ENCODE results near the gene PTPRE.

The PTPRE gene

GRCh38 chr10:127951861-127952574 lies 45.1 kb downstream of the PTPRE start:
- no peak for ATAC-seq
- no peak for TF ChIP-seq CSRNP3 (CRISPR knock-in tag; IDR thresholded peaks at IDR 0.05)
- no peak for TF ChIP-seq PPARA (CRISPR knock-in tag; IDR thresholded peaks at IDR 0.05; ENCODE audit: borderline replicate concordance)
- TF ChIP-seq BACH2 (CRISPR knock-in tag; IDR thresholded peaks at IDR 0.05; ENCODE audit: borderline replicate concordance), result no peak
- no peak for TF ChIP-seq PATZ1 (CRISPR knock-in tag; IDR thresholded peaks at IDR 0.05; ENCODE audit: borderline replicate concordance)
- no peak for TF ChIP-seq ZC3H10 (CRISPR knock-in tag; IDR thresholded peaks at IDR 0.05)
- no peak for TF ChIP-seq CREB5 (CRISPR knock-in tag; IDR thresholded peaks at IDR 0.05; ENCODE audit: low read depth)
- TF ChIP-seq TOX (CRISPR knock-in tag; IDR thresholded peaks at IDR 0.05; ENCODE audit: borderline replicate concordance), result no peak
- no peak for TF ChIP-seq OSR1 (CRISPR knock-in tag; IDR thresholded peaks at IDR 0.05)
- TF ChIP-seq GLIS3 (CRISPR knock-in tag; IDR thresholded peaks at IDR 0.05), result no peak
- TF ChIP-seq ZNF70 (CRISPR knock-in tag; IDR thresholded peaks at IDR 0.05), result no peak
- TF ChIP-seq ISL1 (CRISPR knock-in tag; IDR thresholded peaks at IDR 0.05), result no peak
- TF ChIP-seq SNAI2 (CRISPR knock-in tag; IDR thresholded peaks at IDR 0.05), result no peak
- TF ChIP-seq POU6F1 (CRISPR knock-in tag; IDR thresholded peaks at IDR 0.05; ENCODE audit: borderline replicate concordance, low read depth), result no peak
- TF ChIP-seq ZFP30 (CRISPR knock-in tag; IDR thresholded peaks at IDR 0.05), result no peak
- no peak for TF ChIP-seq ZFP3 (CRISPR knock-in tag; IDR thresholded peaks at IDR 0.05)
- no peak for TF ChIP-seq CSDC2 (CRISPR knock-in tag; IDR thresholded peaks at IDR 0.05)

- no peak for TF ChIP-seq GLIS3 (CRISPR knock-in tag; IDR thresholded peaks at IDR 0.05)
- TF ChIP-seq OSR1 (CRISPR knock-in tag; IDR thresholded peaks at IDR 0.05), result no peak
- no peak for TF ChIP-seq PATZ1 (CRISPR knock-in tag; IDR thresholded peaks at IDR 0.05; ENCODE audit: borderline replicate concordance)
- TF ChIP-seq TOX (CRISPR knock-in tag; IDR thresholded peaks at IDR 0.05; ENCODE audit: borderline replicate concordance), result no peak
- TF ChIP-seq TCF4 (CRISPR knock-in tag; IDR thresholded peaks at IDR 0.05; ENCODE audit: borderline replicate concordance), result no peak
- no peak for TF ChIP-seq ESRRG (CRISPR knock-in tag; IDR thresholded peaks at IDR 0.05)
- no peak for TF ChIP-seq ZNF565 (CRISPR knock-in tag; conservative IDR thresholded peaks at IDR 0.05; ENCODE audit: low read depth)
- no peak for TF ChIP-seq CREB5 (CRISPR knock-in tag; IDR thresholded peaks at IDR 0.05; ENCODE audit: low read depth)
- TF ChIP-seq PPARA (CRISPR knock-in tag; IDR thresholded peaks at IDR 0.05; ENCODE audit: borderline replicate concordance), result no peak
- no peak for TF ChIP-seq ZFP30 (CRISPR knock-in tag; IDR thresholded peaks at IDR 0.05)
- no peak for TF ChIP-seq ZNF8 (CRISPR knock-in tag; IDR thresholded peaks at IDR 0.05)
- no peak for TF ChIP-seq CSRNP3 (CRISPR knock-in tag; IDR thresholded peaks at IDR 0.05)
- no peak for TF ChIP-seq BACH2 (CRISPR knock-in tag; IDR thresholded peaks at IDR 0.05; ENCODE audit: borderline replicate concordance)
- no peak for TF ChIP-seq SNAI2 (CRISPR knock-in tag; IDR thresholded peaks at IDR 0.05)
- no peak for ATAC-seq
Observed at GRCh38 chr10:127952575-127952869, 45.6 kb downstream of the PTPRE start.

All from SK-N-SH treated with all-trans-retinoic acid at 6 μM for 48 hours (cell line).